ENCODE measurements around the gene TCN2. TPM values are rescaled to one million over a fixed set of nuclear protein-coding genes. Genes with fewer than 3 reads are reported as not detected.
"Not testable (repeated sequence)": the region's sequence is repeated elsewhere in the genome, so short reads cannot be mapped to it uniquely, and the experiment has no call there.

TCN2 gene
- total RNA-seq, 2 experiments from 2014 or later, result 1.7 to 1.9 TPM

DNA sequence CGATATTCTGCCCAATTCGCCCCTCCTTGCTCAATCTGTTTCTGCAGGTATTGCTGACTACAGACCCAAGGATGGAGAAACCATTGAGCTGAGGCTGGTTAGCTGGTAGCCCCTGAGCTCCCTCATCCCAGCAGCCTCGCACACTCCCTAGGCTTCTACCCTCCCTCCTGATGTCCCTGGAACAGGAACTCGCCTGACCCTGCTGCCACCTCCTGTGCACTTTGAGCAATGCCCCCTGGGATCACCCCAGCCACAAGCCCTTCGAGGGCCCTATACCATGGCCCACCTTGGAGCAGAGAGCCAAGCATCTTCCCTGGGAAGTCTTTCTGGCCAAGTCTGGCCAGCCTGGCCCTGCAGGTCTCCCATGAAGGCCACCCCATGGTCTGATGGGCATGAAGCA, 19.4 kb downstream of the TCN2 start:
- POLR2A ChIA-PET, result no interaction called here

DNA sequence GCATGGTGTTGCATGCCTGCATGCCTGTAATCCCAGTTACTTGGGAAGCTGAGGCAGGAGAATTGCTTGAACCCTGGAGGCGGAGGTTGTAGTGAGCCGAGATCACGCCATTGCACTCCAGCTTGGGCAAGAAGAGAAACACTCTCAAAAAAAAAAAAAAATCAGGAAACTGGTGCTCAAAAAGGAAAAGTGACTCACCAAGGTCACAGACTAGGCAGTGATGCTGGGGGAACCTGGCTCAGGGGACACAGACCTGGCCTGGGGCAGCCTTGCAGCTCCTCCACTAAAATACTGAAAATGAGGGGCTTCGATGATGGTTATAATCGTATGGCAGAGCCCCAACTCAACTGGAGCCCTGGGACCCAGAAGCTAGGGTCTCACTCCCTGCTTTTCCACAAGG, 20.5 kb downstream of the TCN2 start:
- H3K27me3 Mint-ChIP-seq, result no peaks in the 10 kb centered on the region
- DNase-seq, result no peak
- ChIA-PET POLR2A (no interaction called here), CTCF (no interaction called here)
- H3K4me1 Mint-ChIP-seq, result peaks cover 5% of the 10 kb centered on the region
- H3K27ac Mint-ChIP-seq, result no peak overlapping the region
- no peaks in the 10 kb centered on the region for H3K36me3 Mint-ChIP-seq (ENCODE audit: low read depth)
- no peaks in the 10 kb centered on the region for H3K9me3 Mint-ChIP-seq
- H3K4me3 Mint-ChIP-seq, result no peak overlapping the region

More for the DNA sequence above, 19.4 kb downstream of the TCN2 start:
- DNase-seq, result no peak
- H3K9me3 Mint-ChIP-seq, result no peaks in the 10 kb centered on the region
- H3K4me3 Mint-ChIP-seq, result no peak overlapping the region
- CTCF ChIA-PET, result interaction anchor here (1.0 to 1.6 kb wide), 2 partner anchors 128 to 138 kb away, joined by 3 read pairs; no protein-coding TSS in a partner anchor
- no peaks in the 10 kb centered on the region for H3K36me3 Mint-ChIP-seq (ENCODE audit: low read depth)
- H3K27ac Mint-ChIP-seq, result no peak overlapping the region
- peaks cover 5% of the 10 kb centered on the region for H3K4me1 Mint-ChIP-seq
- H3K27me3 Mint-ChIP-seq, result no peaks in the 10 kb centered on the region

DNA sequence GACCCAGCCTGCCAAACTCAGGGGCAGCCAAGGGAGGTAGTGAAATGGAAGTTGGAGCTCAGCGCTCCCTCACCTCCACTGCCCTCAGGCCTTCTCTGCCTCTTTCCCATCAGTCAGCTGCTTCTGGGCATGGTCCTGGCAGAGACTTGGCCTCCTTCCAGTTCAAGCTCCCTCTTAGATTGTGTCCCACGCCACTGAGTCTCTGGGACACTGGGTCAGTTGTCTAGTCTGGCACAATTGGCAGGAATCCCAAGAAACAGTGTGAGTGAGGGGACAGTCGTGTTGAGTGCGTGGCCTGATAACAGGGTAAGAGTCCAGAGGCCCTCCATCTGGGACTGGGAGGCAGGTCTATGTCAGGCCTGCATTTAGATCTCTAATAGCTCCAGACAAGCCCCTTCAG, 21.5 kb downstream of the TCN2 start:
- POLR2A ChIA-PET, result no interaction called here
- CTCF ChIA-PET, result interaction anchor here (0.5 to 2.0 kb wide), 3 partner anchors 15 to 135 kb away, joined by 3 to 5 read pairs (median 5); no protein-coding TSS in a partner anchor
- no peak overlapping the region for H3K4me3 Mint-ChIP-seq
- no peak overlapping the region for H3K27ac Mint-ChIP-seq
- H3K4me1 Mint-ChIP-seq, result peaks cover 5% of the 10 kb centered on the region
- no peaks in the 10 kb centered on the region for H3K9me3 Mint-ChIP-seq
- H3K27me3 Mint-ChIP-seq, result no peaks in the 10 kb centered on the region
- H3K36me3 Mint-ChIP-seq (ENCODE audit: low read depth), result no peaks in the 10 kb centered on the region
- no peak for DNase-seq

DNA sequence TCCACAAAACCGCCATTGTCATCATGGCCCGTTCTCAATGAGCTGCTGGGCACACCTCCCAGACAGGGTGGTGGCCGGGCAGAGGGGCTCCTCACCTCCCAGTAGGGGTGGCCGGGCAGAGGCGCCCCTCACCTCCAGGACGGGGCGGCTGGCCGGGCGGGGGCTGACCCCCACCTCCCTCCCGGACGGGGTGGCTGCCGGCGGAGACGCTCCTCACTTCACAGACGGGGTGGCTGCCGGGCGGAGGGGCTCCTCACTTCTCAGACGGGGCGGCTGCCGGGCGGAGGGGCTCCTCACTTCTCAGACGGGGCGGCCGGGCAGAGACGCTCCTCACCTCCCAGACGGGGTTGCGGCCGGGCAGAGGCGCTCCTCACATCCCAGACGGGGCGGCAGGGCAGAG, 24.5 kb downstream of the TCN2 start:
- DNase-seq; H3K27me3 Mint-ChIP-seq; H3K9me3 Mint-ChIP-seq; POLR2A ChIA-PET; H3K27ac Mint-ChIP-seq; H3K36me3 Mint-ChIP-seq (ENCODE audit: low read depth); H3K4me3 Mint-ChIP-seq; CTCF ChIA-PET: not testable (repeated sequence)
- peaks cover 21% of the 10 kb centered on the region for H3K4me1 Mint-ChIP-seq

DNA sequence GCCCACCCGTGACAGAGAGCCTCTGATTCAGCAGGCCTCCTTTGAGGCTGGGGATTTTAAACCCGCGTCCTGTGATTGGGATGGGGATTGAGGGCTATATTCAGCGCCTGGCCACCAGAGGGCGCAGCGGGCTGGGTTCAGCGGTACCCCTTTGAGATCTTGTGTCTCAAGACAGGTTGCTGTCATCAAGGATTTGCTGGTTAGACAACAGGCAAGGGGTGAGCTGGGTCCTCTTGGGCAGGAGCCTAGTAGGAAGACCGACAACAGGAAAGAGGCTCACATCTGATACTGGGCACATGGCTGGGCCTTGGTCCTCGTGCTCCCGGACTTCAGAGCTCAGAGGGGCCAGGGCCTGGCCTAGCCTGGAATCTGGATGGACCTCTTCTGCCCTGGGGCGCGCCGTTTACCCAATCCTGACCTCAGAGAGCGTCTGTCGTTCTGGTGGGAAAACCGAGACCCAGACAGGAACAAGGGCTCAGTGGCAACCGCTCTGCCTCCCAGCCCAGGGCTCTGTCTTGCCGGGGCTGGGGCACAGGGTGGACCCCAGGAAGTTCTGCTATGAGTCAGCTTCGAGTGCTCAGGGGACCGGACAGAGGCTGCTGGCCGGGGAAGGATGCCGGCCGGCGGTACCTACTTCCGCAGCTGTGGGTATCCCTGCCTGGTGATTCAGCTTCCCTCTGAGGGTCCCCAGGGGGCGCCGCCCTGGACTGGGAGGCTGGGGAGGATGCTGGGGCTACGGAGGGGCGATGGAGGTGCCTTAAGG, 27.7 kb downstream of the TCN2 start:
- ChIA-PET POLR2A (interaction anchor here (0.8 to 5.5 kb wide), 27 partner anchors 10 to 713 kb away, joined by 3 to 69 read pairs (median 4); partner anchors contain the start of genes DUSP18, MORC2, OSBP2 and PES1), CTCF (interaction anchor here (0.6 to 4.5 kb wide), 46 partner anchors 9 to 613 kb away, joined by 3 to 217 read pairs (median 5); partner anchors contain the start of genes DUSP18, MORC2, OSBP2 and PES1)
- Mint-ChIP-seq H3K36me3 (ENCODE audit: low read depth) (peaks cover 17% of the 10 kb centered on the region), H3K27ac (peak overlapping the region; percentile 88), H3K4me1 (peaks cover 33% of the 10 kb centered on the region), H3K4me3 (peak overlapping the region; percentile 83), H3K9me3 (peaks cover 4% of the 10 kb centered on the region), H3K27me3 (no peaks in the 10 kb centered on the region)
- peak; percentile 92 for DNase-seq

DNA sequence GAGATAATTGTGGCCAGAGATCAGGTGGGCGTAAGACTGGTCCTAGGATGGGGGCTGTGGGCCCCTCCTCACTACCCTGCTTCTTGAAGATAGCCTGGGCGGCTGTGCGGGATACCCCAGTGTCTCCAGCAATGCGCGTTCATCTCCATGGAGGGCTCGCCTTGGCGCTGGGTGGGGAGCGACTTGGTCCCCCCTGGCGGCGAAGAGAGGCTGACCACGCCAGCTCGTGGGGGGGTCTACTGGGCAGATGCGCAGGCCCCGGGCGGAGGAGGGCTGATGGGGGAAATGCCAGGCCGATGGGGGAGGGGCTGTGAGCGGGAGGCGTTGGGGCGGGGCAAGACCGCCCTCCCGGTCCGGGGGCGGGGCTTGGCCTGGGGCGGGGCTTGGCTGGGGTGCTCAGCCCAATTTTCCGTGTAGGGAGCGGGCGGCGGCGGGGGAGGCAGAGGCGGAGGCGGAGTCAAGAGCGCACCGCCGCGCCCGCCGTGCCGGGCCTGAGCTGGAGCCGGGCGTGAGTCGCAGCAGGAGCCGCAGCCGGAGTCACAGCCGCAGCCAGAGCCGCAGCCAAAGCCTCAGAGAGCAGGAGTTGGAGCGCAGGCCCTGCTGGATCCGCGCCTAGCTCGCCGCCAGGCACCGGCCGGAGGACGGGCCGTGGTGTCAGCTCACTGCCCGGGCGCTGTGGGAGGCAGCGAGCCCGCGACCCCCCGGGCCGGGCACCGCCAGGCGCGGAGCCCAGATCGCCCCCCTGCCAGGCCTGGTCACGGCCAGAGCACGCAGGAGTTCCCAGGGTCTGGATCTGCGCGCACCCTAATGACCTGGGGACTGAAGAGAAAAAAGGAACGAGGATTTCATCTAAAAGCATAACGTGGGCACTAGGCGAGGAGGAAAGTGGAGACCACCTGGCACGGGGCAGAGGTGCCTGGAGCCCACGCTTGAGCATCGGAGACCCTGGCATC, 28.6 kb downstream of the TCN2 start, which contains the start of gene SLC35E4:
SLC35E4 (plus strand) TSS at position 509 of the 953 bp plus-strand sequence. CDS start 670 bp downstream, outside the sequence.
- ChIA-PET CTCF (interaction anchor here (0.7 to 4.5 kb wide), 37 partner anchors 8 to 612 kb away, joined by 3 to 217 read pairs (median 5); partner anchors contain the start of genes DUSP18, MORC2, PES1 and TCN2), POLR2A (interaction anchor here (0.7 to 5.5 kb wide), 25 partner anchors 9 to 712 kb away, joined by 3 to 69 read pairs (median 5); partner anchors contain the start of genes DUSP18, MORC2, OSBP2 and PES1)
- Mint-ChIP-seq H3K4me3 (peak within 1 kb of the TSS; percentile 83), H3K27me3 (no peaks in the 10 kb centered on the region), H3K27ac (peak within 1 kb of the TSS; percentile 88), H3K4me1 (peaks cover 34% of the 10 kb centered on the region), H3K9me3 (peaks cover 4% of the 10 kb centered on the region), H3K36me3 (ENCODE audit: low read depth) (peaks cover 21% of the 10 kb centered on the region)
- DNase-seq, result peak; percentile 97

DNA sequence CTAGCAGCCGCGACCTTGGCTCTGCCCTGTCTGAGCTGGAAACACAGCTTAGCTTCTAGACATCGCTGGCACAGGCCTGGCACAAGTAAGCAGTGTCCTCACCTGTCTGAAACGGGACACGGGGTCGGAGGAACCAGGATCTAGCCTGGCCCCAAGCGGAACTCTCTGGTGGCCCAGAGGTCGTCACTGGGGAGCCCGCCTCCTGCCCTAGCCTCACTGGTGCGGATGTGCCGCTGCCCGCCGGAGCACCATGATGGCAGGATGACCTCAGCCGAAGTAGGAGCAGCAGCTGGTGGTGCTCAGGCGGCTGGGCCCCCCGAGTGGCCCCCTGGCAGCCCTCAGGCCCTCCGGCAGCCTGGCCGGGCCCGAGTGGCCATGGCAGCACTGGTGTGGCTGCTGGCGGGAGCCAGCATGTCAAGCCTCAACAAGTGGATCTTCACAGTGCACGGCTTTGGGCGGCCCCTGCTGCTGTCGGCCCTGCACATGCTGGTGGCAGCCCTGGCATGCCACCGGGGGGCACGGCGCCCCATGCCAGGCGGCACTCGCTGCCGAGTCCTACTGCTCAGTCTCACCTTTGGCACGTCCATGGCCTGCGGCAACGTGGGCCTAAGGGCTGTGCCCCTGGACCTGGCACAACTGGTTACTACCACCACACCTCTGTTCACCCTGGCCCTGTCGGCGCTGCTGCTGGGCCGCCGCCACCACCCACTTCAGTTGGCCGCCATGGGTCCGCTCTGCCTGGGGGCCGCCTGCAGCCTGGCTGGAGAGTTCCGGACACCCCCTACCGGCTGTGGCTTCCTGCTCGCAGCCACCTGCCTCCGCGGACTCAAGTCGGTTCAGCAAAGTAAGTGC, 29.5 kb downstream of the TCN2 start:
- CTCF ChIA-PET, result interaction anchor here (0.8 to 4.5 kb wide), 13 partner anchors 9 to 448 kb away, joined by 3 to 217 read pairs (median 12); partner anchors contain the start of gene DUSP18

DNA sequence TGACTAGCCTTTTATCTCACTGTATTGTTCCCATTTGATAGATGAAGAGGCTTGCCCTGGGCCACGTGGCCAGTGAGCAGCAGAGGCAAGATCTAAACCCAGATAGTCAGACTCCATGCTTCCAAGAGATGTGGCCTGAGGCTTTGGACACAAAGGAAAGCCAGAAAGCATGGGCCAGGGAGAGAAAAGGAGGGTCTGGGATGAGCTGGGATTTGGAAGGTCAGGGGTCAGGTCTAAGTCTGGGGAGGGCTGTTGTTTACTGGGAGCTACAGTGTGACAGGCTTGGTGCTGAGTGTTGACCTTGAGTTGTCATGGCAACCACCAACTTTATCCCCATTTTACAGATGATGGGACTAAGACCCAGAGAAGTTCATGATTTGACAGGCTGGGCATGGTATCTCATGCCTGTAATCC, 30.7 kb downstream of the TCN2 start:
- Mint-ChIP-seq H3K4me3 (peak overlapping the region; percentile 43), H3K27me3 (no peaks in the 10 kb centered on the region), H3K4me1 (peaks cover 38% of the 10 kb centered on the region), H3K27ac (peak overlapping the region; percentile 22), H3K9me3 (peaks cover 4% of the 10 kb centered on the region), H3K36me3 (ENCODE audit: low read depth) (peaks cover 21% of the 10 kb centered on the region)
- DNase-seq, result no peak
- ChIA-PET POLR2A (interaction anchor here (1.3 to 5.5 kb wide), 2 partner anchors 10 to 104 kb away, joined by 4 to 69 read pairs; no protein-coding TSS in a partner anchor), CTCF (interaction anchor here (0.8 to 2.6 kb wide), 3 partner anchors 12 to 447 kb away, joined by 3 to 15 read pairs (median 5); no protein-coding TSS in a partner anchor)

More for the DNA sequence above, 29.5 kb downstream of the TCN2 start:
- POLR2A ChIA-PET, result interaction anchor here (0.7 to 5.5 kb wide), 12 partner anchors 8 to 118 kb away, joined by 3 to 69 read pairs (median 10); partner anchors contain the start of genes DUSP18, PES1 and TCN2
- peaks cover 4% of the 10 kb centered on the region for H3K9me3 Mint-ChIP-seq
- H3K4me3 Mint-ChIP-seq, result peak overlapping the region; percentile 83
- H3K27ac Mint-ChIP-seq, result peak overlapping the region; percentile 74
- peak; percentile 39 for DNase-seq
- H3K27me3 Mint-ChIP-seq, result no peaks in the 10 kb centered on the region
- peaks cover 36% of the 10 kb centered on the region for H3K4me1 Mint-ChIP-seq
- H3K36me3 Mint-ChIP-seq (ENCODE audit: low read depth), result peaks cover 21% of the 10 kb centered on the region

DNA sequence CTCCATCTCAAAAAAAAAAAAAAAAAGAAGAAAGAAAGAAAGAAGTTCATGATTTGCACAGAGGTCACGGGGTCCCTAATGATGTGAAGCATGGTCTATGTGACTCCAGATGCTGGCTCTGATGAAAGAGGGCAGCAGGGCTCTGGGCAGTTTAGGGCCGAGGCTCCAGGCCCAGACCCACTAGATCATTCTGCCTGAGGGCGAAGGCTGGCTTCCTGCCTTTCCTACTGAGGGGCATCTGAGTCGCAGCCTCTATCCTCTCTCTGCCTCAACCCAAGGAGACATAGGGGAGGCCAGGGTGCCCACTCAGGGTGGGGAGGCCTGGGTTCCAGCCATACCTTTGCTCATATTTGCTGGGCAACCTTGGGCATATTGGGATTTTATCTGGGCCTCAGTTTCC, 33.4 kb downstream of the TCN2 start:
- no peaks in the 10 kb centered on the region for H3K27me3 Mint-ChIP-seq
- no peak for DNase-seq
- peaks cover 4% of the 10 kb centered on the region for H3K9me3 Mint-ChIP-seq
- H3K27ac Mint-ChIP-seq, result no peak overlapping the region
- peaks cover 21% of the 10 kb centered on the region for H3K36me3 Mint-ChIP-seq (ENCODE audit: low read depth)
- POLR2A ChIA-PET, result no interaction called here
- no peak overlapping the region for H3K4me3 Mint-ChIP-seq
- peaks cover 46% of the 10 kb centered on the region for H3K4me1 Mint-ChIP-seq
- CTCF ChIA-PET, result no interaction called here

DNA sequence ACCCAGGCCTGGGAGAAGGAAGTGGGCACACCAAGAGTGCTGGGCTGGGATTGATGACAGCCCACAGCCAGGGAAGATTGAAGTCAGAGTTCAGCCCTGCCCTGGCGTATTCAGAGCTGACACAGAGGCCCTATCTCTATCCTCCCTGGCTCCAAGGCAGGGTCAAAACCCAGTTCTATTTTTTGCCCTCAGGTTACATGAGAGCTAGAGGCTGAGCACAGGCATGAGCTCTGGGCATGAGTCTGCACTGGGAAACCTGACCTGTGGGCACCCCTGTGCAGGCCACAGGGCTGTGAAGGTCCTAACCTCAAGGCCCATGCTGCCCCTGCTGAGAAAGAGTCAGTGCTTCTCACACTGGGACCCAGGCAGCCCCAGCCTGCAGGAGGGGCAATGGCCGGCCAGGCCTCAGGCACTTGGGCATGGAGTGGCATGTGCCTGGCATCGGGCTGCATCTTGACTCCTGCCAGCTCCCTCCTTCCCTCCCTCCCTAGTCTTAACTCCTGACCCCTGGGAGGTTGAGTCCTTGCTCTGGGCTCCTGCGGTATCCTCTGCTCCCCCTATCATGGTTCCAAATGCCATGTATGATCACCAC, 34.0 kb downstream of the TCN2 start:
- peaks cover 45% of the 10 kb centered on the region for H3K4me1 Mint-ChIP-seq
- ChIA-PET CTCF (no interaction called here), POLR2A (interaction anchor here (1.1 kb wide), 1 partner anchor 25 kb away, joined by 3 read pairs; no protein-coding TSS in a partner anchor)
- peaks cover 21% of the 10 kb centered on the region for H3K36me3 Mint-ChIP-seq (ENCODE audit: low read depth)
- H3K4me3 Mint-ChIP-seq, result no peak overlapping the region
- H3K27ac Mint-ChIP-seq, result no peak overlapping the region
- H3K9me3 Mint-ChIP-seq, result peaks cover 4% of the 10 kb centered on the region
- no peak for DNase-seq
- no peaks in the 10 kb centered on the region for H3K27me3 Mint-ChIP-seq

DNA sequence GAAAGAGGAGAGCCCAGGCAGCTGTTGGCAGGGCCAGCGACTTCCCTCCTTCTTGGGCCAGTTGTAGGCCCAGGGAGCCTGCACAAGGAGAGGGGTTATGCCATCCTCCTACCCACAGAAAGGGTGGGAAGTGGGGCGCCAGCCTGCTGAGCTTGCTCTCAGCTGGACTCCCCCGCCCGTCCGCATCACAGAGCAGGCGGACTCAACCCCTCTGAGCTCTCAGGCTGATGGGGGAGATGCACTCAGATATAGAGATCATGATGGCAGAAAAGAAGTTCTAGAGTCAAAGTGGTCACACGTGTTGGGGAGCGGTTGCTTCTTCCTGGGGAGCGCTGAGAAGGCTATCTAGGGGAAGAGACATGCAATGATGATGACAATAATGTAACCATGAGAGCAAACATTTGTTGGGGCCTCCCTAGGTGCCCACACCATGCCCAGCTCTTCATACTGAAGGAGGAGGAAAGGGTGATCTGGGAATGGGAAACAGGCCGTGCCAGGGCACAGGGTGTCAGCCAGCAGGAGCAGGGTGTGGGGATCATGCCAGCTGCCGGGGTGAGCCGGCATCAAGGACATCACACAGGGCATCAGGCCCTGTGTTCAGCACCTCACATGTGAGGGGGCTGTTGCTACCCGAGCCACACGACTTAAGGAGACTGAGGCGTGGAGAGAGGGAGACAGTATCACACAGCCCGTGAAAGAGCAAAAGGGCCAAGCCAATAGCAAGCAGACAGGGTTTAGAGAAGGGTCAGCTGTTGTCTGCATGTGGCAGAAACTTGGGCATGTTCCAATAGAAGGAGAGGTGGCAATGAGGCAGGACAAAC, 36.3 kb downstream of the TCN2 start:
- ChIA-PET CTCF (interaction anchor here (0.7 to 1.6 kb wide), 4 partner anchors 9 to 112 kb away, joined by 3 to 4 read pairs (median 4); no protein-coding TSS in a partner anchor), POLR2A (interaction anchor here (0.9 to 1.6 kb wide), 6 partner anchors 8 to 279 kb away, joined by 3 to 7 read pairs (median 4); partner anchors contain the start of gene SLC35E4)
- no peak for DNase-seq
- H3K9me3 Mint-ChIP-seq, result peaks cover 4% of the 10 kb centered on the region
- H3K27me3 Mint-ChIP-seq, result no peaks in the 10 kb centered on the region
- peak overlapping the region; percentile 65 for H3K27ac Mint-ChIP-seq
- no peak overlapping the region for H3K4me3 Mint-ChIP-seq
- H3K4me1 Mint-ChIP-seq, result peaks cover 35% of the 10 kb centered on the region
- peaks cover 23% of the 10 kb centered on the region for H3K36me3 Mint-ChIP-seq (ENCODE audit: low read depth)
